Ureter (tissue), 1 donor: Measurements from ENCODE around the gene FAM50A. TPM values are rescaled to one million over a fixed set of nuclear protein-coding genes. Genes with fewer than 3 reads are reported as not detected.
A peak's percentile ranks its signal among the peaks of the same experiment; 100 is the strongest.
"Not testable (repeated sequence)": the region's sequence is repeated elsewhere in the genome, so short reads cannot be mapped to it uniquely, and the experiment has no call there.

Experiments
- DNase-seq: peaks from one replicate; pipeline ENCODE4 v3.0.0-alpha.2; 2020; ENCODE audit warnings: low spot score
- total RNA-seq: library from RNA; stranded (reverse); gene quantifications from one replicate; pipeline ENCODE4 v1.2.4, GENCODE V29; 2023
- donor health status: DM: yes; HTN: yes; CAD: no.

Gene FAM50A
- total RNA-seq, 1 donor from 2014 or later = 48.6 TPM

GRCh38 chrX:154482786-154483185, 38.8 kb downstream of the FAM50A start:
- DNase-seq = no peak

- DNase-seq = no peak
Observed at GRCh38 chrX:154483325-154483724, 39.4 kb downstream of the FAM50A start.

GRCh38 chrX:154484255-154485149, 40.6 kb downstream of the FAM50A start:
- DNase-seq = no peak

- DNase-seq = no peak
Observed at GRCh38 chrX:154485150-154486051, 41.5 kb downstream of the FAM50A start.

GRCh38 chrX:154486052-154486395, 42.1 kb downstream of the FAM50A start:
- DNase-seq = no peak

GRCh38 chrX:154486396-154487207, 42.7 kb downstream of the FAM50A start, which contains the start of gene UBL4A:
UBL4A (minus strand) TSS chrX:154486615; CDS start chrX:154486584, 31 bp downstream.
- DNase-seq = peak; percentile 70

- no peak for DNase-seq
Observed at GRCh38 chrX:154487518-154488290, 43.8 kb downstream of the FAM50A start.

GRCh38 chrX:154488336-154489075, 44.6 kb downstream of the FAM50A start:
- DNase-seq = no peak

- no peak for DNase-seq
Observed at GRCh38 chrX:154489182-154489581, 45.2 kb downstream of the FAM50A start.

- no peak for DNase-seq
Observed at GRCh38 chrX:154490021-154490413, 46.1 kb downstream of the FAM50A start.

GRCh38 chrX:154490414-154491083, 46.6 kb downstream of the FAM50A start, which contains the start of gene SLC10A3:
SLC10A3 (minus strand) TSS chrX:154490629; CDS start chrX:154488940, 1,689 bp downstream.
- DNase-seq = peak; percentile 93

- no peak for DNase-seq
Observed at GRCh38 chrX:154494715-154495114, 50.8 kb downstream of the FAM50A start.

GRCh38 chrX:154495472-154495922, 51.6 kb downstream of the FAM50A start:
- no peak for DNase-seq

- DNase-seq = not testable (repeated sequence)
Observed at GRCh38 chrX:154496591-154497137, 52.7 kb downstream of the FAM50A start.

Other genes starting within 250 kb of the FAM50A start
- not detected for gene OPN1MW2, start 224.4 kb upstream of the FAM50A start, total RNA-seq
- not detected for gene OPN1MW3, start 186.6 kb upstream of the FAM50A start, total RNA-seq
- not detected for gene TEX28, start 149.0 kb upstream of the FAM50A start, total RNA-seq
- not detected for gene TKTL1, start 148.3 kb upstream of the FAM50A start, total RNA-seq
- 2,361 TPM for gene FLNA, start 69.5 kb upstream of the FAM50A start, total RNA-seq
- 80.4 TPM for gene EMD, start 64.8 kb upstream of the FAM50A start, total RNA-seq
- gene RPL10, start 45.8 kb upstream of the FAM50A start, total RNA-seq = 3,238 TPM
- gene DNASE1L1, start 34.9 kb upstream of the FAM50A start, total RNA-seq = 27.0 TPM
- 49.5 TPM for gene TAFAZZIN, start 32.6 kb upstream of the FAM50A start, total RNA-seq
- gene ATP6AP1, start 15.5 kb upstream of the FAM50A start, total RNA-seq = 120 TPM
- 126 TPM for gene GDI1, start 7.0 kb upstream of the FAM50A start, total RNA-seq
- 54.0 TPM for gene PLXNA3, start 14.1 kb downstream of the FAM50A start, total RNA-seq
- gene LAGE3, start 35.1 kb downstream of the FAM50A start, total RNA-seq = 17.5 TPM
- 20.4 TPM for gene UBL4A, start 42.5 kb downstream of the FAM50A start, total RNA-seq
- 23.4 TPM for gene SLC10A3, start 46.5 kb downstream of the FAM50A start, total RNA-seq
- gene FAM3A, start 72.1 kb downstream of the FAM50A start, total RNA-seq = 46.3 TPM
- 52.3 TPM for gene G6PD, start 102.7 kb downstream of the FAM50A start, total RNA-seq
- gene IKBKG, start 103.5 kb downstream of the FAM50A start, total RNA-seq = 28.5 TPM
- not detected for gene CTAG1A, start 141.0 kb downstream of the FAM50A start, total RNA-seq
- not detected for gene CTAG1B, start 175.1 kb downstream of the FAM50A start, total RNA-seq
- not detected for gene CTAG2, start 209.4 kb downstream of the FAM50A start, total RNA-seq